COLO829 (cell line): ENCODE data around the gene NCKAP5.
A peak's percentile ranks its signal among the peaks of the same experiment; 100 is the strongest.
"Not testable (repeated sequence)": the region's sequence is repeated elsewhere in the genome, so short reads cannot be mapped to it uniquely, and the experiment has no call there.

Experiments used
- DNase-seq: peaks from one replicate; pipeline ENCODE4 v3.0.0; 2012; ENCODE audit warnings: low spot score

Gene NCKAP5

GRCh38 chr2:133266041-133266925 lies 302.0 kb downstream of the NCKAP5 start:
- DNase-seq, result no peak

GRCh38 chr2:133265432-133265949 lies 302.8 kb downstream of the NCKAP5 start:
- DNase-seq, result no peak

- no peak for DNase-seq
Observed at GRCh38 chr2:133264989-133265401, 303.3 kb downstream of the NCKAP5 start.

GRCh38 chr2:133262893-133263292 lies 305.4 kb downstream of the NCKAP5 start:
- no peak for DNase-seq

GRCh38 chr2:133255360-133255759 lies 312.9 kb downstream of the NCKAP5 start:
- DNase-seq, result no peak

- DNase-seq, result no peak
Observed at GRCh38 chr2:133253793-133254192, 314.5 kb downstream of the NCKAP5 start.

GRCh38 chr2:133252780-133253355 lies 315.4 kb downstream of the NCKAP5 start:
- DNase-seq, result peak; percentile 73

GRCh38 chr2:133249362-133249761 lies 318.9 kb downstream of the NCKAP5 start:
- DNase-seq, result no peak

GRCh38 chr2:133248264-133248663 lies 320.0 kb downstream of the NCKAP5 start:
- DNase-seq, result no peak

- peak; percentile 55 for DNase-seq
Observed at GRCh38 chr2:133247631-133248030, 320.6 kb downstream of the NCKAP5 start.

- no peak for DNase-seq
Observed at GRCh38 chr2:133241224-133241571, 327.1 kb downstream of the NCKAP5 start.

- peak; percentile 37 for DNase-seq
Observed at GRCh38 chr2:133240491-133241223, 327.6 kb downstream of the NCKAP5 start.

GRCh38 chr2:133235968-133236367 lies 332.3 kb downstream of the NCKAP5 start:
- DNase-seq, result no peak

- DNase-seq, result no peak
Observed at GRCh38 chr2:133232556-133232955, 335.7 kb downstream of the NCKAP5 start.

GRCh38 chr2:133231264-133231663 lies 337.0 kb downstream of the NCKAP5 start:
- no peak for DNase-seq

GRCh38 chr2:133229974-133230373 lies 338.3 kb downstream of the NCKAP5 start:
- no peak for DNase-seq

GRCh38 chr2:133223226-133223625 lies 345.0 kb downstream of the NCKAP5 start:
- no peak for DNase-seq

- DNase-seq, result no peak
Observed at GRCh38 chr2:133221398-133221797, 346.9 kb downstream of the NCKAP5 start.

GRCh38 chr2:133218204-133218603 lies 350.1 kb downstream of the NCKAP5 start:
- DNase-seq, result no peak

- DNase-seq, result no peak
Observed at GRCh38 chr2:133215477-133215876, 352.8 kb downstream of the NCKAP5 start.

GRCh38 chr2:133213651-133214050 lies 354.6 kb downstream of the NCKAP5 start:
- no peak for DNase-seq

GRCh38 chr2:133209325-133209724 lies 358.9 kb downstream of the NCKAP5 start:
- no peak for DNase-seq

GRCh38 chr2:133206666-133207065 lies 361.6 kb downstream of the NCKAP5 start:
- not testable (repeated sequence) for DNase-seq
